Bone marrow (tissue), 2 donors: ENCODE measurements around the gene CTNNA3.

Source experiments
- DNase-seq, 2 donors: peaks; one replicate each; lab custom pipeline; 2025; lab: John Stamatoyannopoulos, UW

CTNNA3 gene

DNA sequence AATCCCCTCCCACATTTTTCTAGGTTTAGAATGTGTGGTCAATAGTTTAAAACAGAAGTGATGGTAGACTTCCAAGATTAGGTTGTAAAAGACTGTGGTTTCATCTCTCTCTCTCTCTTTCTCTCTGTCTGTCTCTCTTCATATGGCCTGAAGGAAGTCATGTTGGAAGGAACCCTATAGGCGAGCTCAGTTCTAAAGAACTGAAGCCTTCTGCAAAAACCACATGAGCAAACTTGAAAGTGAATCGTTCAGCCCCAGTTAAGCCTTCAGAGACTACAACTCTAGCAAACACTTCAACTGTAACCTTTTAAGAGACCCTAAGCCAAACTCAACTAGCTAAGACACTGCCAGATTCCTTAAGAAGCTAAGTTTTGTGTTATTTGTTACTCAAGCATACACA is 1477.7 kb downstream of the CTNNA3 start:
- DNase-seq, result no peak

DNA sequence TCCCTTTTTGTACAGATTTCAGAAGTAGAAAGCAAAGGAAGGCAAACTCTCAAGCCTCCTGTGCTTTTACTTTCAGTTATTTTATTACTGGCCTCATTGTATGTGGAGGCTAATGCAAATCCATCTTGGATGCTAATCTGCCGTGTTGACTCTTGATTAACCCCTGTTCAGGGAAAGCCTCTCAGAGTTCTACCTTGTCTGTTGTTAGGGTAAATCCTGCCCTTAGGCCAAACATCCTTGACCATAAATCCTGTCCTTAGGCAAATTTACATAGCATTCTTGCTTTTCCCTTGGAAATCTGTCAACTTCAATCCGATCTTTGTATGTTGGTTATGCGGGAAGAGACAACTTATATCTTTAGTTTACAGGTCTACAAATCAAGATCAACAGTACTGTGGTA is 1480.1 kb downstream of the CTNNA3 start:
- no peak for DNase-seq

GRCh38 chr10:66214721-66215404 is 1481.1 kb downstream of the CTNNA3 start:
- DNase-seq, result no peak

- no peak for DNase-seq
Observed at GRCh38 chr10:66209025-66209424, 1487.0 kb downstream of the CTNNA3 start.

- DNase-seq, result no peak
Observed at GRCh38 chr10:66204838-66205237, 1491.2 kb downstream of the CTNNA3 start.

- no peak for DNase-seq
Observed at GRCh38 chr10:66202101-66202500, 1493.9 kb downstream of the CTNNA3 start.

- no peak for DNase-seq
Observed at GRCh38 chr10:66192162-66192831, 1503.7 kb downstream of the CTNNA3 start.

- no peak for DNase-seq
Observed at GRCh38 chr10:66190413-66190812, 1505.6 kb downstream of the CTNNA3 start.

DNA sequence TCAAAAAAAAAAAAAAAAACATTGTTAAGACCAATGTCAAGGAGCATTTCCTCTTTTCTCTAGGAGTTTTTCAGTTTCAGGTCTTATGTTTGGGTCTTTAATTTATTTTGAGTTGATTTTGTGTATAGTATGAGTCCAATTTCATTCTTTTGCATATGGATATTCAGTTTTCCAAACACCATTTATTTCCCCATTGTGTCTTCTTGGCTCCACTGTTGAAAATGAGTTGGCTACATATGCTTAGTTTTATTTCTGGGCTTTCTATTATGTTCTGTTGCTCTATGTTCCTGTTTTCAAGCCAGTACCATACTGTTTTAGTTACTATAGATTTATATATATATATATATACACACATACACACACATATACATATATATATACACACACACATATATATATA is 1506.7 kb downstream of the CTNNA3 start:
- DNase-seq, result no peak

DNA sequence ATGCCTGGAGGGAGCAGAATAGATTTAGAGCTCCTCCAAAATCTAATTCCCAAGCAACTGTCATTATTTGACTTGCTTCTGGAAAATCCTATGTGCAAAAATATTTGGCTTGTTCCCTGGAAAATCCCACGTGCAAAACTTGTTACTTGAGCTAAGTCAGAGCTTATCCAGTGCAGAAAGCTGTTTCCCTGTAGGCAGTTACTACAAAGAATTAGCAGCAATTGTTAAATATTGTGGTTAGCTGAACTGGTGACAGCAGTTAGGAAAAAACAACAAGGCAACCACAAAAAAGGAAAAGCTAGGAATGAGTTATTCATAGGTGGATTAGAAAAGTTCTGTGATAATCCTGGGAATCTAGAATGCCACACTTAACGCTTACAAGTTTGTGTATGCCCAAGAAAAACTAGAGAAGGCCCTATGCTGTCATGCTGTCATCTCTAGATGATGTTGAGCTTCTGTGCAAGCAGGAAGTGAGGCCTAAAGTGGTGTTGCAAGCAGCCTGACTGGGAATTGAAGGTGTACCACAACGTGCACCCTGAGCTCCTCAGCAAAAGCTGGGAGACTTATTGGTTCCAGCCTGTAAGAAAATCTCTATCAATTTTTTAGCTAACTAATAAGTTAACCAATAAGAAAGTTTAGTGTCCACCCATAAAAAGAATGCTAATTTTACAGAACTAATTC is 1508.8 kb downstream of the CTNNA3 start:
- no peak for DNase-seq

GRCh38 chr10:66183028-66183427 is 1513.0 kb downstream of the CTNNA3 start:
- no peak for DNase-seq

GRCh38 chr10:66180581-66181318 is 1515.2 kb downstream of the CTNNA3 start:
- peak in 1 of 2 donors; percentile 39 for DNase-seq

DNA sequence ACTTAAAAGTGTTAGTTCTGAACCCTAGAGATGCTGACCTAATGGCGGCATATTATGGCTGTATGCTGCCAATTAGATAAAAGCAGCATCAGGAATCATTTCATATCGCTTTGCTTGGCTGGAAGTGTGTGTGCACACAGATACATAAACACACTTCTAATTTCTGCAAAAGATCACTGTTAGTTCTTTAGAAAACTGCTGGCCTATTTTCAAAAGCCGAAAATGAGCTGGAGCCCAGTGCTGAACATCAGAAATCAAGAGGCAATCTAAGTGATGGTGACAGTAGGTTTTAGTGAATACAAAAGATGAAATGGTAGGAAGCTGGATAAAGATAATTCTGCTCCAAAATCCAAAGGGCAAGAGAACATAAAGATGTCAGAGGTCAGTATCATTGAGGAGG is 1516.0 kb downstream of the CTNNA3 start:
- DNase-seq, result no peak

GRCh38 chr10:66176772-66177171 is 1519.2 kb downstream of the CTNNA3 start:
- no peak for DNase-seq

DNA sequence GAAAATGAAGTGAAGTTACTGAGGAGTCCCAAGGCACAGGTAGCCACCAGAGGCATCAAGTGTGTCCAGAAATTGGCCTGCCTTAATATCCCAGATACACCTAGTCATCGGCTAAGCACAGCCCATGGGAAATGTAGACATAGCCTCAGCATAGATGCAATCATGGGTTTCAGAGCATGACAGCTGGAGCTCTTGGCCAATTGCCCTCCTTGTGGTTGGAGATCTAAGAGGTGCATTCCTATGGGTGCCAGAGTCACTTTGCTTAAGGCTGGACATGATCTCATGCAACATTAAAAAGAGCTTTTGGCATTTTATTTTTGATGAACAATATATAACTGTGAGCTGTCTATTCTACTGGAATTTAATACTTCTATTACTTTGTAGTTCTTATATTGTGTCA is 1528.2 kb downstream of the CTNNA3 start:
- DNase-seq, result no peak

- no peak for DNase-seq
Observed at GRCh38 chr10:66162560-66163143, 1533.3 kb downstream of the CTNNA3 start.

- DNase-seq, result no peak
Observed at GRCh38 chr10:66151346-66151745, 1544.6 kb downstream of the CTNNA3 start.

- DNase-seq, result no peak
Observed at GRCh38 chr10:66148312-66148711, 1547.7 kb downstream of the CTNNA3 start.

DNA sequence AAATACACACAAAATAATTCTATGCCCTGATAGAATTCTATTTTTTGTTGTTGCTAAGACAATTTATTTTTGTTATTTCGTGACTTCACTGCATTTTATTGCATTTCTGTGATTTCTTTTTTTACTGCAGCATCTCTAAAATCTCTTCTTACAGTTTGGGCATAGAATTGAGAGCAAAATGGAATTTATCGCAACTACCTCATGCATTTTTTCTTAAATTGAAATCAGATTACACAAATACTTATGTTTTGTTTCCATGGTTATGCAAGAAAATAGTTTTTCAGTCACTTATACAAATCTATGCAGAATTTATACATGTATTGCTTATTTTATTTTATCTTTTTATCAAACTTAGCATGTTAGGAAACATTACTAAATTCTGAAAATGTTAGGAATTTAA is 1552.0 kb downstream of the CTNNA3 start:
- no peak for DNase-seq

GRCh38 chr10:66102756-66103155 is 1593.2 kb downstream of the CTNNA3 start:
- no peak for DNase-seq

GRCh38 chr10:66098595-66099480 is 1597.2 kb downstream of the CTNNA3 start:
- no peak for DNase-seq
